NCI-H526 (cell line): Measurements from ENCODE around the gene ARV1.
"Not testable (repeated sequence)": the region's sequence is repeated elsewhere in the genome, so short reads cannot be mapped to it uniquely, and the experiment has no call there.

Experiments
- DNase-seq, 2 experiments: peaks; one replicate each; lab custom pipeline; 2025; lab: John Stamatoyannopoulos, UW

Gene ARV1

DNA sequence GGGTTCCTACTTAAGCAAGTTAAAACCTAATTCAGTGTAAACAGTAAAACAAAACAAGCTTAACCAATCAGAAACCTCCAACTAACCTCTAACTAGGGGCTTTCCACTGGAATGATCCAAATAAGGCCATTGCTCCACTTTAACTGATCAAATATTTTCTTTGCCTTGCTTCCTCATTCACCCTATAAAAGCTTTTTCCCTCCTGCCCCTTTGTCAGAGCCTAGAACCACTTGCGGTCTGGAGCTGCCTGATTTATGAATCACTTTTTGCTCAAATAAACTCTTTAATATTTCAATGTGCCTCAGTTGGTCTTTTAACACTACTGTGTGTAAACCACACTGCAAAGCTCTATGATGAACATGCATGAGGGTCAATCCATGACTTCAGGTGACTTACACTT is 65.7 kb downstream of the ARV1 start:
- DNase-seq: no peak

DNA sequence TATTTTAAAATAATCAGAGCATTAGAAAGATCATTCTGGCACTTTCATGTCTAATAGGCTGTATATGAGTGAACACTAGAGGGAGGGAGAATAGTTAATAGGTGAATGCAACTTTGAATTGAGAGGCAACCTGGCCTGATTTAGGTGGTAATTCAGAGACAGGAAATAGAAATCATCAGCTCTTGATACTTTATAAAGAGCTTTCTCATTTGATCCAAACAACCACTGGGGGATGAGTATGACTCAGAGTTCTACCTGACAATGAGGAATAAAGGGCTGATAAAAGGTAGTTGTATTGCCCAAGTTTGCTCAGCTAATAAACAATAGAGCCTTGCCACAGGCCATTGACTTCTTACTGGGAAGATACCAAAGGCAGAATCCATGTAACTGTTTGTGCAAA is 66.4 kb downstream of the ARV1 start:
- no peak for DNase-seq

DNA sequence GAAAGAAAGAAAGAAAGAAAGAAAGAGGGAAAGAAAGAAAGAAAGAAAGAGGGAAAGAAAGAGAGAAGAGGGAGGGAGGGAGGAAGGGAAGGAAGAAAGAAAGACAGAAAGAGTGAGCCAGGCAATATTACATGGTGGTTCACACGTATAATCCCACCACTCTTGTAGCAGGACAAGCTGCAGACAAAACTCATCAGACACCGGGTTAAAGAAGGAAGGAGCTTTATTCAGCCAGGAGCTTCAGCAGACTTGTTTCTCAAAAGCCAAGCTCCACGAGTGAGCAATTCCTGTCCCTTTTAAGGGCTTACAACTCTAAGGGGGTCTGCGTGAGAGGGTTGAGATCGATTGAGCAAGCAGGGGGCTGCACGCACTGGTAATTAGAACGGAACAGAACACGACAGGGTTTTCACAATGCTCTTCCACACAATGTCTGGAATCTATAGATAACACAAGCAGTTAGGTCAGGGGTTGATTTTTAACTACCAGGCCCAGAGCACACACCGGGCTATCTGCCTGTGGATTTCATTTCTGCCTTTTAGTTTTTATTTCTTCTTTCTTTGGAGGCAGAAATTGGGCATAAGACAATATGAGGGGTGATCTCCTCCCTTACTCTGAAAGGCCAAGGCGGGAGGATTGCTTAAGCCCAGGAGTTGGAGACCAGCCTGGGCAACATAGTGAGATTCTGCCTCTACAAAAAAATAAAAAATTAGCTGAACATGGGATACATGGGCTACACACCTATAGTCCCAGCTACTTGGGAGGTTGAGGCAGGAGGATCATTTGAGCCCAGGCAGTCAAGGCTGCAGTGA is 67.2 kb downstream of the ARV1 start:
- DNase-seq: not testable (repeated sequence)

DNA sequence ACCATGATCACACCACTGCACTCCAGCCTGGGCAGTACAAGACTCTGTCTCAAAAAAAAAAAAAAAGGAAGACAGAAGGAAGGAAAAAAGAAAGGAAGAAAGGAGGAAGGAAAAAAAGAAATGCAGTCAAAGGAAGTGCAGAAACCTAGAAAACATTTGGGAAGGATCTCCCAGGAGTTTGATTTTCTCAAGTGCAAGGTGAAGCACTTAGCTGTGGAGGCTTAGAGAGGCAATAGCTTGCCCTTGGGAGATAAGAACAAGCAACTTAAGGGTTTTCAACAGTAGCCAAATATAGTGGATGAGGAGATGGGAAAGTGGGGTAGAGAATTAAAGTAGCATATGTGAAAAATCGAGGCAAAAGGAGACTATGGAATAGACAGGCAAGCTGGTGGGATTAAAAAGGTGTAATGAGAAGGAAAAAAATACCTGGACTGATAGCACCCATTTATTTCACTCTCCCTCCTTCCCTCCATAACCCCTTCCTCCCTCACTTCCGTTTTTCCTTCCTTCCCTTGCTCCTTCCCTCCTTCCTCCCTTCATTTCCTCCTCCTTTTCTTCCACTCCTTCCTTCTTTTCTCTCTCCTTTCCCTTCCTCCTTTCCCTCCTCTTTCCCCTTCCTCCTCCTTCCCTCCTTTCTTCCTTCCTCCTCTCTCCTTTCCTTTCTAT is 68.0 kb downstream of the ARV1 start:
- DNase-seq: no peak

DNA sequence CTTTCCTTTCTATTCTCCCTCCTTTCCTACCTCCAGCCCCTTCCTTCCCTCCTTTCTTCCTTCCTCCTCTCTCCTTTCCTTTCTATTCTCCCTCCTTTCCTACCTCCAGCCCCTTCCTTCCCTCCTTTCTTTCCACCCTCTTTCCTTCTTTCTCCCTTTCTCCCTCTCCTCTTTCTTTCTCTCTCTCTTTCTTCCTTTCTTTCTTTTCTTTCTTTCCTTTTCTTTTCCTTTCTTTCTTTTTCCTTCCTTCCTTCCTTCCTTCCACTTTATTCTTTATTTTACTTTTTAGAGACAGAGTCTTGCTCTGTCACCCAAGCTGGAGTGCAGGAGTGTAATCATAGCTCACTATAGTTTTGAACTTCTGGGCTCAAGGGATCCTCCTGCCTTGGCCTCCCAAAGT is 68.6 kb downstream of the ARV1 start:
- DNase-seq: not testable (repeated sequence)

DNA sequence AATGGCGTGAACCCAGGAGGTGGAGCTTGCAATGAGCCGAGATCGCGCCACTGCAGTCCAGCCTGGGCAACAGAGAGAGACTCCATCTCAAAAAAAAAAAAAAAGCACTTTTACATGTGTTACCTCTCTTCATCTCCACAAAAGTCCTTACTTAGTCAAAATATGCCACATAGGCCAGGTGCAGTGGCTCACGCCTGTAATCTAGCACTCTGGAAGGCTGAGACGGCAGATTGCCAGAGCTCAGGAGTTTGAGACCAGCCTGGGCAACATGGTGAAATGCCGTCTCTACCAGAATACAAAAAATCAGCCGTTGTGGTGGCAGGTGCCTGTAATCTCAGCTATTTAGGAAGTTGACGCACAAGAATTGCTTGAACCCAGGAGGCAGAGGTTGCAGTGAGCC is 69.5 kb downstream of the ARV1 start:
- DNase-seq: not testable (repeated sequence)

DNA sequence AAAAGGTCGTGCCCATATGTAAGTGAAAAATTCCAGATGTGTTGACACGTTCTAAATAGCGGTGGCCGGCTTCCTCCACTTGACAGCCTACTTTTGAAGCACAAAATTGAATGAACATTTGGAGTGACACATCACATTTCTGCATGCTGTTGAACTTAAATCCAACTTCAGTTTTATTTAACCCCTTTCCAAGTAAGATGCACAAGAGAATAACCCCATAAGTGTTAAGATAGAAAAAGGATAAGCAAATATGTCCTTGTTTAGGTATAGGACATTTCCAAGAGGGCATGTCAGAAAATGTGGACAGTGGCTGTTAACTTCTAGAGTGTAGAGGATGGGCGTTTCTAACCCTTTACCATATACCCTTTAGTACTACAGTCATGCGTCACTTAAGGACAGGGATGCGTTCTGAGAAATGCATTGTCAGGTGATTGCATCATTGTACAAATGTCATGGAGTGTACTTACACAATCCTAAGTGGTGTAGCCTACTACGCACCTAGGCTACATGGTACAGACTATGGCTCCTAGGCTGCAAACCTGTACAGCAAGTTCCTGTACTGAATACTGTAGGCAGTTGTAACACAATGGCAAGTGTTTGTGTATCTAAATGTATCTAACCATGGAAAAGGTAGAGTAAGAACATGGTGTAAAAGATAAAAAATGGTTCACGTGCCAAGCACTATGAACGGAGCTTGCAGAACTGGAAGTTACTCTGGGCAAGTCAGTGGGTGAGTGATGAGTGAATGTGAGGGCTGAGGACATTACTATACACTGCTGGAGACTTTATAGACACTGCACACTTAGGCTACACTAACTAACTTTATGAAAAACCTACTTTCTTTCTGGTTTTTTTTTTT is 70.5 kb downstream of the ARV1 start:
- no peak for DNase-seq
